ENCODE data around the gene PUS10. TPM values are rescaled to one million over a fixed set of nuclear protein-coding genes. Genes with fewer than 3 reads are reported as not detected.
"Not testable (repeated sequence)": the region's sequence is repeated elsewhere in the genome, so short reads cannot be mapped to it uniquely, and the experiment has no call there.

PUS10 gene
- total and polyA plus RNA-seq, 4 donors: 4.3 to 11.4 (median 6.8) TPM

DNA sequence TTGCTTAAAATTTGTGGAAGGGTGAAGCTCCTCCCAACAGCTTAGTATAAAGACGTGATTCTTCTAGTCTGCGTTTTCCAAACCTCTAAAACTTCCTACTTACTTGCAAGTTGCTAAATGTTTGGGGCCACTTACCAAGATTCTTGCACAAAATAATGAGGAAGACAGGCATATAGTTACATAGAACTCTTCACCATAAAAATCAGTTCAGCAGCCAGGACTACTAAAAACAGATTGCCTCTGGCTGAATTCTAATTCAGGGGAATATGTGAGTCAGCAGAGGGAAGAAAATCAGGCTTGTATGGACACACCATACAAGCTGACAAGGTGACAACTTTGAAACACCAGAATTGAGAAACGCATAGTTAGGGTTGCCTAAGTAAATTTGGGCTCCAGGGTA, 3.3 kb downstream of the PUS10 start:
- WGBS (ENCODE audit: insufficient coverage): 100% methylated on average over 1 of the region's 3 CpGs
- Histone ChIP-seq H3K36me3 (ENCODE audit: control insufficient read depth, insufficient read depth, low read length) (no peaks in the 10 kb centered on the region), H3K27ac (ENCODE audit: low read depth, low read length) (no peak overlapping the region), H3K27me3 (ENCODE audit: control insufficient read depth, insufficient read depth, low read length) (no peaks in the 10 kb centered on the region), H3K4me1 (ENCODE audit: control insufficient read depth, insufficient read depth, low read length) (no peaks in the 10 kb centered on the region), H3K9me3 (ENCODE audit: control insufficient read depth, insufficient read depth, low read length) (no peaks in the 10 kb centered on the region), H3K4me3 (ENCODE audit: low read depth, low read length) (no peak overlapping the region)
- DNase-seq (ENCODE audit: low read depth in 4 of 6, low spot score in 6 of 6): no peak

DNA sequence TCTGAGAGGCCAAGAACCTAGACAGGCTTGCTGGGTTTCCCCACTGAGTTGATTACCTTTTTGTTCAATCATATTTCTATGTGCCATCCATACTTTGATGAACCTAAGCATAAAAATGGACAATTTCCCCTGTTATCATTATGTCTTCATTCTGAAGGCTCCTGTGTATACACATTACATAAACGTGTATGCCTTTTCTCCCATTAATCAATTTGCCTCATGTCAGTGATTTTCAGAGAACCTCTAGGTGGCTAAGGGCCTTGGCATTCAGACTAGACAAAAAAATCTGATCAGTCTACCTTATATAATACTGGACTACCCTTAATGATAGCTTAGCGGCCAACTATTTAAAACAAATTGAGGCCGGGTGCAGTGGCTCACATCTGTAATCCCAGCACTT, 4.7 kb downstream of the PUS10 start:
- 64% methylated on average over 1 of the region's 3 CpGs for WGBS (ENCODE audit: insufficient coverage)
- H3K4me1 ChIP-seq (ENCODE audit: control insufficient read depth, insufficient read depth, low read length): no peaks in the 10 kb centered on the region
- H3K4me3 ChIP-seq (ENCODE audit: low read depth, low read length): no peak overlapping the region
- no peak overlapping the region for H3K27ac ChIP-seq (ENCODE audit: low read depth, low read length)
- no peaks in the 10 kb centered on the region for H3K9me3 ChIP-seq (ENCODE audit: control insufficient read depth, insufficient read depth, low read length)
- no peaks in the 10 kb centered on the region for H3K36me3 ChIP-seq (ENCODE audit: control insufficient read depth, insufficient read depth, low read length)
- no peaks in the 10 kb centered on the region for H3K27me3 ChIP-seq (ENCODE audit: control insufficient read depth, insufficient read depth, low read length)
- no peak for DNase-seq (ENCODE audit: low read depth in 4 of 6, low spot score in 6 of 6)

DNA sequence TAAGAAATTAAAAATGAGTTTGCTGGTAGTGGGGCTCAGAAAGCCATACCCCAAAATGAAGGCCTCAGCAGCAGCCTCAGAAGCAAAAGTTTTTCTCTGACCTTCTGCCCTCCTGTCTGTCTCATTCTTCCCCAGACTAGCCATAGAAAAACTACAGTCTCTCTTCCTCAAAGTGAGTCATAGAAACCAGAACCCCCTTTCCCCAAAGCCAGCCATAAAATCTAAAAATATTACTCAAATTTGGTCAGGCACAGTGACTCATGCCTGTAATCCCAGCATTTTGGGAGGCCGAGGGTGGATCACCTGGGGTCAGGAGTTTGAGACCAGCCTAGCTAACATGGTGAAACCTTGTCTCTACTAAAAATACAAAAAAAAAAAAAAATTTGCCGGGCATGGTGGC, 5.8 kb downstream of the PUS10 start:
- H3K4me1 ChIP-seq (ENCODE audit: control insufficient read depth, insufficient read depth, low read length); H3K4me3 ChIP-seq (ENCODE audit: low read depth, low read length); H3K9me3 ChIP-seq (ENCODE audit: control insufficient read depth, insufficient read depth, low read length); H3K27ac ChIP-seq (ENCODE audit: low read depth, low read length); DNase-seq (ENCODE audit: low read depth in 4 of 6, low spot score in 6 of 6); H3K27me3 ChIP-seq (ENCODE audit: control insufficient read depth, insufficient read depth, low read length); H3K36me3 ChIP-seq (ENCODE audit: control insufficient read depth, insufficient read depth, low read length): not testable (repeated sequence)
- WGBS (ENCODE audit: insufficient coverage): no CpG with 5 or more reads among the region's 2 CpGs

DNA sequence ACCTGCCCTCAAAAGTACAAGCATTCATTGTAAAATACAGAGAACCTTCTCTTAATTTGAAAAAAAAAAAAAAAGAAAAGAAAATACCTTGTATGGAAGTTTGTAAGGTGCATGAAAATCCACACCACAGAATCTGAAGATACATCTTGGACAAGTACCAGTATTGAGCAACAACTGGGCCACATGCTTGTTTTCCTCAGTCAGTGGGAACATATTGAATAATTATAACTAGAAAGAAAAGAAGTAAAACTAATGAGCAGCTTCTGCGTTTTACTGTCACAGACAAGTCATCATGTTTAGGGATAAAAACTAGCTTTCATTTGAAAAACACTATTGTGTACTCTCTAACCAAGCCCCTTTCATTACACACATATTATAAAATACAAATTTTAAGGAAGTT, 6.4 kb downstream of the PUS10 start:
- DNase-seq (ENCODE audit: low read depth in 4 of 6, low spot score in 6 of 6): no peak
- H3K9me3 ChIP-seq (ENCODE audit: control insufficient read depth, insufficient read depth, low read length): no peaks in the 10 kb centered on the region
- H3K36me3 ChIP-seq (ENCODE audit: control insufficient read depth, insufficient read depth, low read length): no peaks in the 10 kb centered on the region
- H3K27ac ChIP-seq (ENCODE audit: low read depth, low read length): no peak overlapping the region
- no CpG with 5 or more reads among the region's 1 CpG for WGBS (ENCODE audit: insufficient coverage)
- H3K4me3 ChIP-seq (ENCODE audit: low read depth, low read length): no peak overlapping the region
- H3K27me3 ChIP-seq (ENCODE audit: control insufficient read depth, insufficient read depth, low read length): no peaks in the 10 kb centered on the region
- H3K4me1 ChIP-seq (ENCODE audit: control insufficient read depth, insufficient read depth, low read length): no peaks in the 10 kb centered on the region

DNA sequence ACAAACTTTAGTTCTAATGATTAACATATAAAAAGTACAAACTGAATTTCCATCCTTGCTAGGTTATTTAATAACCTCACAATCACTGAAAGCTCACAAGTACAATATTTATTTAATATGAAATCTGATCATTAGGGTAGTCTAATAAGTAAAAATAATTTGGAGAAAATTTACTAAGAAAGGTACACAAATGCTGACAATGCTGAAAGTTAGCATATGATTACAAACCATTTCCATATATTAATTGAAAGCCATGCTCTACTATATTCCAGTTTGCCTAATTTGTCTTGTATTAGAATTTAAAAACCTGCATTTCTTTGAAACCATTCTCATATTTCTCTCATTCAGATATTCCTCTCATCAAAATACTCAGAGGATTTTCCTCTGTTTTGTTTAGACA, 8.7 kb downstream of the PUS10 start:
- Histone ChIP-seq H3K27me3 (ENCODE audit: control insufficient read depth, insufficient read depth, low read length) (no peaks in the 10 kb centered on the region), H3K9me3 (ENCODE audit: control insufficient read depth, insufficient read depth, low read length) (no peaks in the 10 kb centered on the region), H3K4me1 (ENCODE audit: control insufficient read depth, insufficient read depth, low read length) (no peaks in the 10 kb centered on the region), H3K4me3 (ENCODE audit: low read depth, low read length) (no peak overlapping the region), H3K27ac (ENCODE audit: low read depth, low read length) (no peak overlapping the region), H3K36me3 (ENCODE audit: control insufficient read depth, insufficient read depth, low read length) (no peaks in the 10 kb centered on the region)
- DNase-seq (ENCODE audit: low read depth in 4 of 6, low spot score in 6 of 6): no peak

DNA sequence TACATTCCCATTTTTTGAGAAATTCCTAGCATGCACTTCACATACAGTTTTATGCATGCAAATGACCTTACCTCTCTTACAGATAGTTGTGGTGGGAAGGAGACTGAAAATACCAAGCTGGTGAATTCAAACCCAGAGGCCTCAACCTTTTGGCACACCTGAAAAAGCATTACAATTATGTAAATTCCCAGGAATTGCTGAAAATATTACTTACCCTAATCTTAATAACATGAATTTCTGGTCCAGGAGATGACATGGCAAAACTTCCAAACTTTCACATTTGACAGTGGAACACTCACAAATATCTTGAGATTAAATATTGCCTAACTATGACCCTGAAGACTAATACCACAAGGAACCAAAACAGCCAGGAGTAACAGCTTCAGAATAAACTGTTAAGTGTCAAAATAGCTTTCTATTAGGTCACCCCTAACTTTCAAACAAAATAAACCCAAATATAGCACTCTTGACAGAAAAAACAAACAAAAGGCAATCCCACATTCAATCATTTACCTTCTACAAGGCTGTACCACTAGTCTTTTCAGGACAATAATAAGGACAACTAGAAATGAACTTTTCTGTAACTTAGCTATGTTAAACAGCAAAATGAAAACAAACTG, 11.5 kb downstream of the PUS10 start:
- no peaks in the 10 kb centered on the region for H3K27me3 ChIP-seq (ENCODE audit: control insufficient read depth, insufficient read depth, low read length)
- no peaks in the 10 kb centered on the region for H3K36me3 ChIP-seq (ENCODE audit: control insufficient read depth, insufficient read depth, low read length)
- no peak overlapping the region for H3K27ac ChIP-seq (ENCODE audit: low read depth, low read length)
- DNase-seq (ENCODE audit: low read depth in 4 of 6, low spot score in 6 of 6): no peak
- no peaks in the 10 kb centered on the region for H3K4me1 ChIP-seq (ENCODE audit: control insufficient read depth, insufficient read depth, low read length)
- H3K4me3 ChIP-seq (ENCODE audit: low read depth, low read length): no peak overlapping the region
- H3K9me3 ChIP-seq (ENCODE audit: control insufficient read depth, insufficient read depth, low read length): no peaks in the 10 kb centered on the region

DNA sequence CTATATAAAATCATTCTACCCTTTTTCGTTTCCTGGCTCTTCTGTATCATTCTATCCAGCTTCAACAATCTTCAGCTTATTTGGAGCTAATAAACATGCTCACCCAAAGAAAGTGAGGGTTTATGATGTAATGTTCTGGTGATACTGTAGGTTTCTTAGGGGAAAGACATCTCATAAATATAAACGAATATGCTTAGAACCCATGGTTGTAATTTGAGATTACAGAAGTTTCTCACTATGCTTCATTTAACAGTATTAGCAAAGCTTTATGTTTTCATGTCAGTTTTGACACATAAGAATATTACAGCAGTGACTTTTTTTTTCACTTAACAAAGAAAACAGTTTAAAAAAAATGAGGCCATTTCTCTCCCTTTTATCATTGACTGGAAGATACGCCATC, 12.3 kb downstream of the PUS10 start:
- no peaks in the 10 kb centered on the region for H3K36me3 ChIP-seq (ENCODE audit: control insufficient read depth, insufficient read depth, low read length)
- H3K9me3 ChIP-seq (ENCODE audit: control insufficient read depth, insufficient read depth, low read length): no peaks in the 10 kb centered on the region
- WGBS (ENCODE audit: insufficient coverage): no CpG with 5 or more reads among the region's 3 CpGs
- no peak overlapping the region for H3K4me3 ChIP-seq (ENCODE audit: low read depth, low read length)
- H3K4me1 ChIP-seq (ENCODE audit: control insufficient read depth, insufficient read depth, low read length): no peaks in the 10 kb centered on the region
- no peak for DNase-seq (ENCODE audit: low read depth in 4 of 6, low spot score in 6 of 6)
- no peaks in the 10 kb centered on the region for H3K27me3 ChIP-seq (ENCODE audit: control insufficient read depth, insufficient read depth, low read length)
- H3K27ac ChIP-seq (ENCODE audit: low read depth, low read length): no peak overlapping the region

DNA sequence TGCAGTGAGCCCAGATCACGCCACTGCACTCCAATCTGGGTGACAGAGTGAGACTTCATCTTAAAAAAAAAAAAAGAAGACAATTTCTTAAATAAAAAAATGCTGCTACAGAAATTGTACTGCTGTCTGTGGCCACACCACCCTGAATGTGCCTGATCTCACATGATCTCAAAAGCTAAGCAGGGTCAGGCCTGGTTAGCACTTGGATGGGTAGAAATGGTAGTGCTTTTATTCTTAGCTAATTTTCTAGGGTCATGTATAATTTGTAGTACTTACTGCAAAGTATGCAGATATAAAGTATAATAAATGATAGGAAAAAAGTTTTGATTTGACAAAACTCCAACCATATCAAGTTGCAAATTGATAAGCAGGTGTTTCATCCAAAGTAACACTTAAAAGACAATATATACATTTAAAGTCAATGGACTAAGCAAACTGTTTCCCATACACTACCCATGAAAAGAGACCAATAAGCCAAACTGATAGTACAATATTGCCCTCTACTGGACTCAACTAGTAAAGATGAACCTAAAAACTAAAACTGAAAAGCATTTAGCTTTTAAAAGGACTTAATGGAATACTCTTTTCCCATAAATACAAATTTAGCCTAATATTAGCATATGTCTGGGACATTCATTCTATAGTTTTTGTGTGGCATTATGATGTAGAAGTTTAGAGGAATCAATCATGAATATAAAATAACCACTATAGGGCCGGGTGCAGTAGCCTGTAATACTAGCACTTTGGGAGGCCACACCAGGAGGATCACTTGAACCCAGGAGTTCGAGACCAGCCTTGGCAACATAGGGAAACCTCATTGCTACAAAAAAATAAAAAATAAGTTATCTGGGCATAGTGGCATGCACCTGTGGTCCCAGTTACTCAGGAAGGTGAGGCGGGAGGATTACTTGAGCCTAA, 19.2 kb downstream of the PUS10 start:
- no peaks in the 10 kb centered on the region for H3K9me3 ChIP-seq (ENCODE audit: control insufficient read depth, insufficient read depth, low read length)
- H3K27ac ChIP-seq (ENCODE audit: low read depth, low read length): no peak overlapping the region
- no peak overlapping the region for H3K4me3 ChIP-seq (ENCODE audit: low read depth, low read length)
- 100% methylated on average over 2 of the region's 4 CpGs for WGBS (ENCODE audit: insufficient coverage)
- peak in 4 of 6 donors; percentile 36 to 88 (median 59) for DNase-seq (ENCODE audit: low read depth in 4 of 6, low spot score in 6 of 6)
- H3K36me3 ChIP-seq (ENCODE audit: control insufficient read depth, insufficient read depth, low read length): no peaks in the 10 kb centered on the region
- H3K4me1 ChIP-seq (ENCODE audit: control insufficient read depth, insufficient read depth, low read length): no peaks in the 10 kb centered on the region
- no peaks in the 10 kb centered on the region for H3K27me3 ChIP-seq (ENCODE audit: control insufficient read depth, insufficient read depth, low read length)

DNA sequence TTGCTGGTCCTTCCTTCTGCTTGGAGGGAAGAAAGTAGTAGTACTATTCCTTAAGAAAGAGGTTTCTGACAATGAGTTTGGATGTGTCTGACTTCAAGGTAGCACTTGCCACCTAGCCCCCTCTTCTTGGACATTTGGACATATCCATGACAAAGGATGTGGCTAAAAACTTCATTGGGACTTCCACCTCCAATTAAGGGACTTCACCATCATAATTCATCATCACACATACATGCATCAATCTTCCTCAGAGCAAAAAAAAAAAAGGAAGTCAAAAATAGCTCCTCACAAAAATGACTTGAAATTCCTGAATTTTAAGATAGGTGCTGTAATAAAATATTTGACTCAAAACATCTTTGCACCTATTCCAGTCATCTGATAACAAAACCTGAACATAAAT, 23.9 kb downstream of the PUS10 start:
- Histone ChIP-seq H3K36me3 (ENCODE audit: control insufficient read depth, insufficient read depth, low read length) (no peaks in the 10 kb centered on the region), H3K4me1 (ENCODE audit: control insufficient read depth, insufficient read depth, low read length) (no peaks in the 10 kb centered on the region), H3K4me3 (ENCODE audit: low read depth, low read length) (no peak overlapping the region), H3K27me3 (ENCODE audit: control insufficient read depth, insufficient read depth, low read length) (no peaks in the 10 kb centered on the region), H3K9me3 (ENCODE audit: control insufficient read depth, insufficient read depth, low read length) (no peaks in the 10 kb centered on the region), H3K27ac (ENCODE audit: low read depth, low read length) (no peak overlapping the region)
- DNase-seq (ENCODE audit: low read depth in 4 of 6, low spot score in 6 of 6): no peak

DNA sequence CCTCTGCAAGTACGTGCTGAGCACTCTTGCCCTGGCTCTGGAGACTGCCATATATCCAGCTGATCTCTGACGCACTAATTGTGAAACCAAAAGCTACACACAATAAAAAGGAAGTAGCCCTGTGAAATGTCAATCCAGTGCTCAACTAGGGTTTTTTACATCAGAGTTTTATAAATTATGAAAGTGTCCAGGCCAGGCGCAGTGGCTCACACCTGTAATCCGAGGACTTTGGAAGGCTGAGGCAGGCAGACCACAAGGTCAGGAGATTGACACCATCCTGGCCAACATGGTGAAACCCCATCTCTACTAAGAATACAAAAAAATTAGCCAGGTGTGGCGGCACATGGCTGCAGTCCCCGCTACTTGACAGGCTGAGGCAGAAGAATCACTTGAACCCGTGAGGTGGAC, 25.1 kb downstream of the PUS10 start:
- Histone ChIP-seq H3K9me3 (ENCODE audit: control insufficient read depth, insufficient read depth, low read length) (no peaks in the 10 kb centered on the region), H3K27me3 (ENCODE audit: control insufficient read depth, insufficient read depth, low read length) (no peaks in the 10 kb centered on the region), H3K36me3 (ENCODE audit: control insufficient read depth, insufficient read depth, low read length) (no peaks in the 10 kb centered on the region), H3K27ac (ENCODE audit: low read depth, low read length) (no peak overlapping the region), H3K4me3 (ENCODE audit: low read depth, low read length) (no peak overlapping the region), H3K4me1 (ENCODE audit: control insufficient read depth, insufficient read depth, low read length) (no peaks in the 10 kb centered on the region)
- 98% methylated on average over 5 of the region's 7 CpGs for WGBS (ENCODE audit: insufficient coverage)
- DNase-seq (ENCODE audit: low read depth in 4 of 6, low spot score in 6 of 6): no peak
